GM12892 (cell line): ENCODE data around the gene PPP2R2D.
"Not testable (repeated sequence)": the region's sequence is repeated elsewhere in the genome, so short reads cannot be mapped to it uniquely, and the experiment has no call there.

ENCODE experiments used
- POLR2A ChIP-seq: IDR thresholded peaks from 2 replicates; pipeline ENCODE4 v1.6.1; 2011; ENCODE audit warnings: low read depth, low read length, control low read depth
- POLR2AphosphoS5 ChIP-seq: IDR thresholded peaks from 2 replicates; pipeline ENCODE4 v1.6.1; 2011; ENCODE audit warnings: low read depth, low read length, control low read depth

DNA sequence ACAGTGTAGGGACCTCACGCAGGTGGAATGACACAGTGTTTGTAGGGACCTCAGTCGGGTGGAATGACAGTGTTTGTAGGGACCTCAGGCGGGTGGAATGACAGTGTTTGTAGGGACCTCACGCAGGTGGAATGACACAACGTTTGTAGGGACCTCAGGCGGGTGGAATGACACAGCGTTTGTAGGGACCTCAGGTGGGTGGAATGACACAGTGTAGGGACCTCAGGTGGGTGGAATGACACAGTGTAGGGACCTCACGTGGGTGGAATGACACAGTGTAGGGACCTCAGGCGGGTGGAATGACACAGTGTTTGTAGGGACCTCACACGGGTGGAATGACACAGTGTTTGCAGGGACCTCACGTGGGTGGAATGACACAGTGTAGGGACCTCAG, 16.0 kb downstream of the PPP2R2D start:
- TF ChIP-seq POLR2A, POLR2AphosphoS5: not testable (repeated sequence)
